K562 (cell line): Measurements from ENCODE around the gene UPF2. TPM values are rescaled to one million over a fixed set of nuclear protein-coding genes. Genes with fewer than 3 reads are reported as not detected.

Experiments
- POLR2H ChIP-seq: IDR thresholded peaks from 2 replicates; pipeline ENCODE4 v1.6.1; 2016; ENCODE audit warnings: missing genetic modification characterization, low read depth, mild to moderate bottlenecking, control low read depth, missing compliant biosample characterization, moderate library complexity
- SRF ChIP-seq, 2 experiments: fragments of 250-450, 450-650 bp in 1 of 2; sonication (Bioruptor Pico) in 1 of 2; sonication (generic) in 1 of 2; formaldehyde crosslinking; IDR thresholded peaks; 2 replicates each; pipeline versions ENCODE4 v1.5.0 to v1.5.1; 2020 to 2022; ENCODE audit warnings: mild to moderate bottlenecking in 1 of 2, missing genetic modification reagents in 1 of 2
- SUPT5H ChIP-seq: fragments of 450-650 bp; IDR thresholded peaks from 2 replicates; pipeline ENCODE4 v1.6.1; 2016
- ZBTB1 ChIP-seq: sonication (generic); formaldehyde crosslinking; IDR thresholded peaks from 2 replicates; pipeline ENCODE4 v1.8.1; 2023; ENCODE audit warnings: missing genetic modification reagents, low read depth, mild to moderate bottlenecking, borderline replicate concordance
- polyA plus RNA-seq, 8 experiments: library from polyadenylated mRNA; depleted of rRNA in 4 of 8; stranded (reverse) in 5 of 8; unstranded in 3 of 8; fragments of >200 nt; fragmentation: Nextera tagmentation in 2 of 8; fragmentation: Illumina TruSeq in 1 of 8; extraction: Ambion mirVana in 2 of 8; extraction: Trizol in 1 of 8; gene quantifications; 2 replicates each; pipeline versions ENCODE4 v1.2.1 to v1.2.3, GENCODE V29; 2011 to 2014; ENCODE audit warnings: inconsistent platforms in 1 of 8, missing spikeins in 1 of 8
- total RNA-seq, 7 experiments: library from RNA; depleted of rRNA in 6 of 7; stranded (reverse); fragments of >200 nt in 6 of 7; fragmentation: Illumina TruSeq in 2 of 7; extraction: Trizol in 2 of 7; gene quantifications; 2 replicates each; pipeline versions ENCODE4 v1.2.1 to v1.2.3, GENCODE V29; 2011 to 2021; ENCODE audit warnings: low replicate concordance in 1 of 7
- TF ChIP-seq, protein P1 (sequence below): sonication (generic); formaldehyde crosslinking; IDR thresholded peaks from 2 replicates; pipeline ENCODE4 v1.9.0; 2022; ENCODE audit warnings: mild to moderate bottlenecking, missing genetic modification reagents
- TF ChIP-seq, protein P2 (sequence below): sonication (generic); formaldehyde crosslinking; IDR thresholded peaks from 2 replicates; pipeline ENCODE4 v1.8.0; 2022; ENCODE audit warnings: missing genetic modification reagents, mild to moderate bottlenecking, borderline replicate concordance
- TF ChIP-seq, protein P3 (sequence below): fragments of 450-650 bp; IDR thresholded peaks from 2 replicates; pipeline ENCODE4 v1.6.1; 2017; ENCODE audit warnings: antibody characterized with exemption, mild to moderate bottlenecking

Gene UPF2
- total and polyA plus RNA-seq, 9 of the 15 experiments (the other 6 are each of a cell fraction or from before 2014, with no cell fraction given): 13.9 to 37.7 (median 23.7) TPM

DNA sequence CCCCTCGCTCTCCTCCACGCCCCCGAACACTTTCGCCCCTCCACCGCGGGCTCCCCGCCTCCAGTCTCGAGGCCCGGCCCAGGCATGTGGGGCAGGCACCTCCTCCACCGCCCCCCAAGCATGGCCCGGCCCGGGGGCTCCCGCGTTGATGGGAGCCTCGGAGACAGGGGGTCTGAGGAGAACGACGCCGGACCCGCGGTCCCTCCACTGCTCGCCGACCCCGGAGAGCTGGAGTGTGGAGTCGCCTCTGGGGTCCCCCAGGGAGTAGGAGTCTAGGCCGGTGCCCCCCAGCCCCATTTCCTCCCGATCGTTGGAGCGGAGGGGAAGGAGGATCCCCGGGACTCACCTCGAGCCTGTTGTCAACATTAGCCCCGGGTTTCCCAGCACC, 206 bp downstream of the UPF2 start (continued):
- TF ChIP-seq, protein P1, sequence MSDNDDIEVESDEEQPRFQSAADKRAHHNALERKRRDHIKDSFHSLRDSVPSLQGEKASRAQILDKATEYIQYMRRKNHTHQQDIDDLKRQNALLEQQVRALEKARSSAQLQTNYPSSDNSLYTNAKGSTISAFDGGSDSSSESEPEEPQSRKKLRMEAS (CRISPR knock-in tag): peak; percentile 55; the same call in 1 of the 2 replicates
- TF ChIP-seq POLR2H: no peak
- TF ChIP-seq, protein P2, sequence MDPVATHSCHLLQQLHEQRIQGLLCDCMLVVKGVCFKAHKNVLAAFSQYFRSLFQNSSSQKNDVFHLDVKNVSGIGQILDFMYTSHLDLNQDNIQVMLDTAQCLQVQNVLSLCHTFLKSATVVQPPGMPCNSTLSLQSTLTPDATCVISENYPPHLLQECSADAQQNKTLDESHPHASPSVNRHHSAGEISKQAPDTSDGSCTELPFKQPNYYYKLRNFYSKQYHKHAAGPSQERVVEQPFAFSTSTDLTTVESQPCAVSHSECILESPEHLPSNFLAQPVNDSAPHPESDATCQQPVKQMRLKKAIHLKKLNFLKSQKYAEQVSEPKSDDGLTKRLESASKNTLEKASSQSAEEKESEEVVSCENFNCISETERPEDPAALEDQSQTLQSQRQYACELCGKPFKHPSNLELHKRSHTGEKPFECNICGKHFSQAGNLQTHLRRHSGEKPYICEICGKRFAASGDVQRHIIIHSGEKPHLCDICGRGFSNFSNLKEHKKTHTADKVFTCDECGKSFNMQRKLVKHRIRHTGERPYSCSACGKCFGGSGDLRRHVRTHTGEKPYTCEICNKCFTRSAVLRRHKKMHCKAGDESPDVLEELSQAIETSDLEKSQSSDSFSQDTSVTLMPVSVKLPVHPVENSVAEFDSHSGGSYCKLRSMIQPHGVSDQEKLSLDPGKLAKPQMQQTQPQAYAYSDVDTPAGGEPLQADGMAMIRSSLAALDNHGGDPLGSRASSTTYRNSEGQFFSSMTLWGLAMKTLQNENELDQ (CRISPR knock-in tag): no peak
- TF ChIP-seq SRF (CRISPR knock-in tag; IDR thresholded peaks at IDR 0.05): no peak
- TF ChIP-seq ZBTB1 (CRISPR knock-in tag): 0 out of 2 replicates have a peak, but pooled peaks have one; percentile 37
- TF ChIP-seq, protein P3, sequence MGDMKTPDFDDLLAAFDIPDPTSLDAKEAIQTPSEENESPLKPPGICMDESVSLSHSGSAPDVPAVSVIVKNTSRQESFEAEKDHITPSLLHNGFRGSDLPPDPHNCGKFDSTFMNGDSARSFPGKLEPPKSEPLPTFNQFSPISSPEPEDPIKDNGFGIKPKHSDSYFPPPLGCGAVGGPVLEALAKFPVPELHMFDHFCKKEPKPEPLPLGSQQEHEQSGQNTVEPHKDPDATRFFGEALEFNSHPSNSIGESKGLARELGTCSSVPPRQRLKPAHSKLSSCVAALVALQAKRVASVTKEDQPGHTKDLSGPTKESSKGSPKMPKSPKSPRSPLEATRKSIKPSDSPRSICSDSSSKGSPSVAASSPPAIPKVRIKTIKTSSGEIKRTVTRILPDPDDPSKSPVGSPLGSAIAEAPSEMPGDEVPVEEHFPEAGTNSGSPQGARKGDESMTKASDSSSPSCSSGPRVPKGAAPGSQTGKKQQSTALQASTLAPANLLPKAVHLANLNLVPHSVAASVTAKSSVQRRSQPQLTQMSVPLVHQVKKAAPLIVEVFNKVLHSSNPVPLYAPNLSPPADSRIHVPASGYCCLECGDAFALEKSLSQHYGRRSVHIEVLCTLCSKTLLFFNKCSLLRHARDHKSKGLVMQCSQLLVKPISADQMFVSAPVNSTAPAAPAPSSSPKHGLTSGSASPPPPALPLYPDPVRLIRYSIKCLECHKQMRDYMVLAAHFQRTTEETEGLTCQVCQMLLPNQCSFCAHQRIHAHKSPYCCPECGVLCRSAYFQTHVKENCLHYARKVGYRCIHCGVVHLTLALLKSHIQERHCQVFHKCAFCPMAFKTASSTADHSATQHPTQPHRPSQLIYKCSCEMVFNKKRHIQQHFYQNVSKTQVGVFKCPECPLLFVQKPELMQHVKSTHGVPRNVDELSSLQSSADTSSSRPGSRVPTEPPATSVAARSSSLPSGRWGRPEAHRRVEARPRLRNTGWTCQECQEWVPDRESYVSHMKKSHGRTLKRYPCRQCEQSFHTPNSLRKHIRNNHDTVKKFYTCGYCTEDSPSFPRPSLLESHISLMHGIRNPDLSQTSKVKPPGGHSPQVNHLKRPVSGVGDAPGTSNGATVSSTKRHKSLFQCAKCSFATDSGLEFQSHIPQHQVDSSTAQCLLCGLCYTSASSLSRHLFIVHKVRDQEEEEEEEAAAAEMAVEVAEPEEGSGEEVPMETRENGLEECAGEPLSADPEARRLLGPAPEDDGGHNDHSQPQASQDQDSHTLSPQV: no peak
- peak; percentile 72 for TF ChIP-seq SUPT5H
